H1 (cell line): ENCODE data around the gene PPP6R1. TPM values are rescaled to one million over a fixed set of nuclear protein-coding genes. Genes with fewer than 3 reads are reported as not detected.
A peak's percentile ranks its signal among the peaks of the same experiment; 100 is the strongest.

Source experiments
- CTCF ChIA-PET: fragments of 300-600 bp; sonication (Branson Sonifier 250); formaldehyde crosslinking; loops from one replicate; lab custom pipeline; 2021; ENCODE audit not compliant: partially characterized antibody; lab: Charles Lee
- POLR2A ChIA-PET: fragments of 300-600 bp; sonication (Branson Sonifier 250); formaldehyde crosslinking; loops from one replicate; lab custom pipeline; 2021; ENCODE audit warnings: inconsistent platforms; ENCODE audit not compliant: partially characterized antibody; lab: Charles Lee
- DNase-seq, 2 experiments: peaks; one replicate each; pipeline versions ENCODE4 v3.0.0 to v3.0.0-alpha.2; 2010 to 2022; ENCODE audit warnings: low spot score in 2 of 2, low read depth in 1 of 2, mixed read lengths in 1 of 2
- FAIRE-seq: peaks from 2 replicates; lab custom pipeline; 2011; peaks lifted over from hg19 to GRCh38; lab: Jason Lieb, UNC
- H2AFZ ChIP-seq: 2 replicates; pipeline ENCODE4 v1.8.1; 2012; ENCODE audit warnings: low read length, inconsistent platforms
- H2AK5ac ChIP-seq: 2 replicates; pipeline ENCODE4 v1.6.1; 2013; ENCODE audit warnings: low read depth, low read length
- H2BK120ac ChIP-seq: replicated peaks from 2 replicates; pipeline ENCODE3; 2013; ENCODE audit warnings: low read depth, low read length, inconsistent platforms
- H2BK12ac ChIP-seq: 2 replicates; pipeline ENCODE4 v1.6.1; 2013; ENCODE audit warnings: low read depth, low read length
- H2BK15ac ChIP-seq: 2 replicates; pipeline ENCODE4 v1.6.1; 2013; ENCODE audit warnings: low read length
- H2BK20ac ChIP-seq: 2 replicates; pipeline ENCODE4 v1.6.1; 2013; ENCODE audit warnings: low read length
- H2BK5ac ChIP-seq: 2 replicates; pipeline ENCODE4 v1.6.1; 2013; ENCODE audit warnings: low read depth, low read length
- H3K14ac ChIP-seq: 2 replicates; pipeline ENCODE4 v1.6.1; 2013; ENCODE audit warnings: inconsistent platforms; ENCODE audit not compliant: insufficient read length
- H3K18ac ChIP-seq: 2 replicates; pipeline ENCODE4 v1.6.1; 2013; ENCODE audit warnings: low read length; ENCODE audit errors: extremely low read depth
- H3K23ac ChIP-seq: 2 replicates; pipeline ENCODE4 v1.6.1; 2013; ENCODE audit warnings: inconsistent platforms; ENCODE audit not compliant: insufficient read length
- H3K23me2 ChIP-seq: 2 replicates; pipeline ENCODE4 v1.6.1; 2013; ENCODE audit warnings: low read depth, low read length
- H3K27ac ChIP-seq: 2 replicates; pipeline ENCODE4 v1.6.1; 2011; ENCODE audit warnings: low read depth, low read length, inconsistent platforms
- H3K27me3 ChIP-seq, 4 experiments: replicated peaks in 1 of 4; 1 replicate in 1 of 4; 2 replicates in 3 of 4; pipeline versions ENCODE4 v1.6.1 to v1.8.1; 2011 to 2013; ENCODE audit warnings: low read length in 3 of 4, mild to moderate bottlenecking in 3 of 4, inconsistent platforms in 2 of 4, mixed read lengths in 2 of 4, moderate library complexity in 1 of 4; ENCODE audit not compliant: control insufficient read depth in 3 of 4, insufficient read depth in 3 of 4; ENCODE audit errors: extremely low read depth in 1 of 4
- H3K36me3 ChIP-seq, 4 experiments: 2 replicates each; pipeline versions ENCODE4 v1.6.1 to v1.8.1; 2011 to 2013; ENCODE audit warnings: mild to moderate bottlenecking in 4 of 4, low read length in 3 of 4, moderate library complexity in 2 of 4, control low read depth in 1 of 4, inconsistent platforms in 1 of 4; ENCODE audit not compliant: insufficient read depth in 4 of 4, control insufficient read depth in 2 of 4
- H3K4ac ChIP-seq: replicated peaks from 2 replicates; pipeline ENCODE3; 2013; ENCODE audit warnings: low read length, low read depth, mixed read lengths, inconsistent platforms; ENCODE audit not compliant: insufficient read length
- H3K4me1 ChIP-seq, 4 experiments: replicated peaks in 1 of 4; 1 replicate in 1 of 4; 2 replicates in 3 of 4; pipeline versions ENCODE4 v1.6.1 to v1.8.1; 2011 to 2013; ENCODE audit warnings: low read length in 3 of 4, inconsistent platforms in 2 of 4, mixed read lengths in 1 of 4; ENCODE audit not compliant: insufficient read depth in 4 of 4, control insufficient read depth in 3 of 4
- H3K4me2 ChIP-seq, 2 experiments: 2 replicates each; pipeline versions ENCODE4 v1.6.1 to v1.8.1; 2011 to 2013; ENCODE audit warnings: low read depth in 2 of 2, low read length in 2 of 2, control low read depth in 1 of 2, inconsistent platforms in 1 of 2, mild to moderate bottlenecking in 1 of 2; ENCODE audit not compliant: insufficient read depth in 1 of 2
- H3K4me3 ChIP-seq, 4 experiments: fragments of 200-600, 300-600 bp in 1 of 4; sonication (generic), shearing (Covaris generic), sonication (Bioruptor Twin) in 1 of 4; 2 replicates each; pipeline versions ENCODE4 v1.5.1 to v1.8.1; 2011 to 2016; ENCODE audit warnings: low read length in 4 of 4, low read depth in 3 of 4, control low read depth in 2 of 4, inconsistent platforms in 2 of 4, mild to moderate bottlenecking in 2 of 4, mixed read lengths in 1 of 4, moderate library complexity in 1 of 4; ENCODE audit not compliant: insufficient read depth in 2 of 4; ENCODE audit errors: extremely low read depth in 1 of 4
- H3K56ac ChIP-seq: replicated peaks from 2 replicates; pipeline ENCODE3; 2013; ENCODE audit warnings: low read depth, mild to moderate bottlenecking, mixed read lengths, low read length, inconsistent platforms; ENCODE audit not compliant: insufficient read length
- H3K79me1 ChIP-seq: 2 replicates; pipeline ENCODE4 v1.6.1; 2013; ENCODE audit warnings: low read depth, low read length, control low read depth
- H3K79me2 ChIP-seq, 2 experiments: 2 replicates each; pipeline versions ENCODE4 v1.6.1 to v1.8.1; 2012 to 2013; ENCODE audit warnings: low read length in 2 of 2, mild to moderate bottlenecking in 2 of 2, inconsistent platforms in 1 of 2; ENCODE audit not compliant: insufficient read depth in 2 of 2, control insufficient read depth in 1 of 2
- H3K9ac ChIP-seq, 4 experiments: replicated peaks in 1 of 4; 1 replicate in 1 of 4; 2 replicates in 3 of 4; pipeline versions ENCODE4 v1.6.1 to v1.8.1; 2011 to 2013; ENCODE audit warnings: low read depth in 3 of 4, low read length in 3 of 4, control low read depth in 2 of 4, mild to moderate bottlenecking in 2 of 4, moderate library complexity in 2 of 4, inconsistent platforms in 1 of 4; ENCODE audit errors: extremely low read depth in 1 of 4
- H3K9me3 ChIP-seq, 2 experiments: 2 replicates each; pipeline versions ENCODE4 v1.6.1 to v1.8.1; 2012 to 2013; ENCODE audit warnings: mild to moderate bottlenecking in 2 of 2, moderate library complexity in 2 of 2, control low read depth in 1 of 2, inconsistent platforms in 1 of 2, low read depth in 1 of 2, low read length in 1 of 2, mixed read lengths in 1 of 2; ENCODE audit not compliant: insufficient read depth in 2 of 2
- H4K20me1 ChIP-seq, 2 experiments: replicated peaks in 1 of 2; 2 replicates each; pipeline versions ENCODE3 to v1.8.1; 2011 to 2013; ENCODE audit warnings: inconsistent platforms in 2 of 2, low read length in 2 of 2, mild to moderate bottlenecking in 1 of 2; ENCODE audit not compliant: insufficient read depth in 2 of 2, control insufficient read depth in 1 of 2
- H4K5ac ChIP-seq: 2 replicates; pipeline ENCODE4 v1.6.1; 2013; ENCODE audit warnings: low read length, low read depth, mixed read lengths, inconsistent platforms; ENCODE audit not compliant: insufficient read length
- H4K8ac ChIP-seq: 2 replicates; pipeline ENCODE4 v1.8.0; 2013; ENCODE audit warnings: mild to moderate bottlenecking, moderate library complexity, low read length, inconsistent platforms; ENCODE audit not compliant: insufficient read depth; ENCODE audit errors: extremely low read depth
- H4K91ac ChIP-seq: replicated peaks from 2 replicates; pipeline ENCODE3; 2013; ENCODE audit warnings: low read length, mixed read lengths, inconsistent platforms; ENCODE audit not compliant: insufficient read length
- ASH2L ChIP-seq: fragments of 200-600, 300-600 bp; sonication (generic); IDR thresholded peaks from one replicate; pipeline ENCODE4 v1.7.1; 2017; ENCODE audit warnings: low read length
- BACH1 ChIP-seq: IDR thresholded peaks from 2 replicates; pipeline ENCODE4 v1.6.1; 2012; ENCODE audit warnings: low read length, improper control_type of control experiment
- BRCA1 ChIP-seq: IDR thresholded peaks from 2 replicates; pipeline ENCODE4 v1.6.1; 2012; ENCODE audit warnings: low read depth, low read length, improper control_type of control experiment
- CEBPB ChIP-seq: IDR thresholded peaks from 2 replicates; pipeline ENCODE4 v1.6.1; 2012; ENCODE audit warnings: low read depth, low read length
- CHD2 ChIP-seq: IDR thresholded peaks from 2 replicates; pipeline ENCODE4 v1.6.1; 2012; ENCODE audit warnings: low read length, improper control_type of control experiment
- HDAC6 ChIP-seq: IDR thresholded peaks from one replicate; pipeline ENCODE4 v1.7.1; 2012; ENCODE audit warnings: low read depth, mild to moderate bottlenecking, inconsistent platforms, low read length, moderate library complexity
- JUND ChIP-seq: IDR thresholded peaks from 2 replicates; pipeline ENCODE4 v1.6.1; 2011; ENCODE audit warnings: mild to moderate bottlenecking, improper control_type of control experiment, low read length
- RXRA ChIP-seq: IDR thresholded peaks from 2 replicates; pipeline ENCODE4 v1.6.1; 2011; ENCODE audit warnings: low read depth, mild to moderate bottlenecking, low read length, moderate library complexity; ENCODE audit not compliant: insufficient read depth
- SP2 ChIP-seq: IDR thresholded peaks from 2 replicates; pipeline ENCODE4 v1.6.1; 2012; ENCODE audit warnings: mild to moderate bottlenecking, low read length, inconsistent platforms
- WGBS, 2 experiments: shearing (Covaris generic) in 1 of 2; methylation state at CpG; one replicate each; pipeline versions ENCODE4 v1.1.6 to v1.1.7; 2013 to 2015; ENCODE audit warnings: low lambda C conversion rate in 2 of 2, mixed read lengths in 2 of 2, inconsistent platforms in 1 of 2, low coverage in 1 of 2, missing lambda C conversion rate in 1 of 2; ENCODE audit not compliant: insufficient replicate concordance in 2 of 2, insufficient coverage in 1 of 2, insufficient read length in 1 of 2; ENCODE audit errors: extremely low coverage in 1 of 2, missing lambda C conversion rate in 1 of 2; 5-methylcytosine and 5-hydroxymethylcytosine counted together
- polyA plus RNA-seq, 7 experiments: library from polyadenylated mRNA; depleted of rRNA in 3 of 7; stranded (reverse) in 5 of 7; unstranded in 2 of 7; fragments of >200 nt in 5 of 7; fragments of 200-250 nt in 2 of 7; gene quantifications; 1 replicate in 5 of 7; 2 replicates in 1 of 7; 4 replicates in 1 of 7; pipeline versions ENCODE4 v1.2.1 to v1.2.3, GENCODE V29; 2011 to 2013; ENCODE audit warnings: missing spikeins in 2 of 7, mixed read lengths in 2 of 7
- total RNA-seq: library from RNA; stranded (reverse); fragmentation: NEBNext Ultra II Directional; extraction: Animal tissue kit (Norgen Biotek cat#: 25700); gene quantifications from 2 replicates; pipeline ENCODE4 v1.2.1, GENCODE V29; 2021
- TF ChIP-seq, protein P1 (sequence below): IDR thresholded peaks from 2 replicates; pipeline ENCODE4 v1.6.1; 2011; ENCODE audit warnings: low read depth, mild to moderate bottlenecking, low read length; ENCODE audit not compliant: insufficient read depth

The PPP6R1 gene
- total and polyA plus RNA-seq, 2 of the 8 experiments (the other 6 are each of a cell fraction or from before 2014, with no cell fraction given) = 36.4 to 74.4 TPM

DNA sequence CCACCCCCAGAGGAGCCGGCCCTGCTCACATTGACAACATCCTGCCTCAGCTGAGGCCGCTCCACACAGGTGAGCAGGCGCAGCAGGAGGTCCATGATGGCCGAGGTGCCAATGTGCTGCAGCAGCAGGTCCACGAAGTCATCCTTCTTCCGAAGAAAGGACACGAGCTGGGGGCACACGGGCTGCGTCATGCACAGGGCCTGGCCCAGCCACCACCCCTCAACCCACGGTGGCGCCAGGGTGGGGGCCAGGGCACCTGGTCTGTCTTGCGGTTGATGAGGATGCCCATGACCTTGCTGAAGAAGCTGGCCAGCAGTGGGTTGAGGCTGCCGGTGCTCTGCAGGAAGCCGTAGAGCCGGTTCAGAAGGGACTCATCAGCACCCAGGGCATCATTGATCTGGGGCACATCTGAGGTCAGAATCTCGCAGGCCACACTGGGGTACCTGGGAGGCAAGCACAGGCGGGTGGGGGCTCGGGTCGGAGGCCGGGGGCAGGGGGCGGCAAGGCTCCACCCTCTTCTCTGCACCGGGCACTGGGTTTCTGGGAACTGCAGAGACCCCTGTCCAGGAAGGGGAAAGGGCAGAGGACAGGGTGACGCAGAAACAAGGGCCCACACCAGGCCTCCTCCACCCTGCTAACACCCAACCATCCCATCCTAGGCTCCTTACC, 13.4 kb downstream of the PPP6R1 start:
- H3K4me2 ChIP-seq = no peak overlapping the region
- no peak overlapping the region for H2AK5ac ChIP-seq
- no peaks in the 10 kb centered on the region for H3K27me3 ChIP-seq
- peaks cover 15 to 36% of the 10 kb centered on the region in 2 experiments for H4K20me1 ChIP-seq
- no peak overlapping the region for H4K8ac ChIP-seq
- DNase-seq (no peak), FAIRE-seq (no peak)
- H3K18ac ChIP-seq = no peak overlapping the region
- H3K36me3 ChIP-seq = peaks cover 8 to 37% (median 23%) of the 10 kb centered on the region in 4 experiments; a peak in 6 of 8 replicates
- no peak overlapping the region for H2BK12ac ChIP-seq
- H4K5ac ChIP-seq = no peak overlapping the region
- no peak overlapping the region for H3K4ac ChIP-seq
- no peak overlapping the region for H2AFZ ChIP-seq
- no peak overlapping the region for H3K27ac ChIP-seq
- H3K79me2 ChIP-seq = peaks cover 5 to 28% of the 10 kb centered on the region in 2 experiments; a peak in 3 of 4 replicates
- H2BK5ac ChIP-seq = peak overlapping the region; percentile 85; the same call in 1 of the 2 replicates
- H2BK15ac ChIP-seq = no peak overlapping the region
- no peaks in the 10 kb centered on the region for H3K23me2 ChIP-seq
- POLR2A ChIA-PET = no interaction called here
- H3K4me3 ChIP-seq = no peak overlapping the region
- no peak overlapping the region for H3K9ac ChIP-seq
- H3K56ac ChIP-seq = no peak overlapping the region
- H4K91ac ChIP-seq = no peak overlapping the region
- 94% methylated on average over 15 of the region's 23 CpGs; no CpG with 5 or more reads in 1 of the 2 experiments for WGBS, 2 experiments
- no peak overlapping the region for H3K23ac ChIP-seq
- H2BK20ac ChIP-seq = no peak overlapping the region
- CTCF ChIA-PET = interaction anchor here (0.7 to 8.4 kb wide), 5 partner anchors 9 to 114 kb away, joined by 3 to 32 read pairs (median 4); no protein-coding TSS in a partner anchor
- H3K79me1 ChIP-seq = peaks cover 15% of the 10 kb centered on the region
- H3K9me3 ChIP-seq = no peaks in the 10 kb centered on the region
- no peak overlapping the region for H2BK120ac ChIP-seq
- H3K14ac ChIP-seq = no peak overlapping the region
- H3K4me1 ChIP-seq = no peaks in the 10 kb centered on the region
- no peak for TF ChIP-seq CEBPB
- no peak for TF ChIP-seq ASH2L
- TF ChIP-seq SP2 = no peak
- TF ChIP-seq, protein P1, sequence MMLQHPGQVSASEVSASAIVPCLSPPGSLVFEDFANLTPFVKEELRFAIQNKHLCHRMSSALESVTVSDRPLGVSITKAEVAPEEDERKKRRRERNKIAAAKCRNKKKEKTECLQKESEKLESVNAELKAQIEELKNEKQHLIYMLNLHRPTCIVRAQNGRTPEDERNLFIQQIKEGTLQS = no peak
- TF ChIP-seq HDAC6 = no peak
- TF ChIP-seq BACH1 = no peak
- TF ChIP-seq RXRA = no peak
- no peak for TF ChIP-seq BRCA1
- TF ChIP-seq JUND = no peak
- TF ChIP-seq CHD2 = no peak
